Activated CD8-positive, alpha-beta memory T cell treated with anti-CD3 and anti-CD28 coated beads, Interleukin-2, amount 10 ng/mL, durations not matched to agents 7 days and 5 days (primary cell): ENCODE results near the gene CAPN13. TPM values are rescaled to one million over a fixed set of nuclear protein-coding genes. Genes with fewer than 3 reads are reported as not detected.

Experiments
- ATAC-seq: fragments of 150-1000 bp; cut with Tn5 transposase; one replicate; pipeline ENCODE4 v1.10.0; 2021; ENCODE audit warnings: moderate library complexity
- CTCF ChIA-PET: fragments of 350-600 bp; sonication (Branson Sonifier 250); formaldehyde crosslinking; loops from one replicate; lab custom pipeline; 2021; ENCODE audit warnings: antibody characterized with exemption; lab: Charles Lee
- DNase-seq: peaks from one replicate; pipeline ENCODE4 v3.0.0-alpha.2; 2020
- H3K27ac Mint-ChIP-seq: one replicate; pipeline ENCODE4 v1.8.0; 2021; ENCODE audit warnings: mild to moderate bottlenecking, mixed read lengths
- H3K27me3 Mint-ChIP-seq: one replicate; pipeline ENCODE4 v1.8.0; 2021; ENCODE audit warnings: mixed read lengths
- H3K36me3 Mint-ChIP-seq: one replicate; pipeline ENCODE4 v1.8.0; 2021; ENCODE audit warnings: mild to moderate bottlenecking, mixed read lengths
- H3K4me1 Mint-ChIP-seq: one replicate; pipeline ENCODE4 v1.8.0; 2021; ENCODE audit warnings: mixed read lengths
- H3K4me3 Mint-ChIP-seq: one replicate; pipeline ENCODE4 v1.8.0; 2021; ENCODE audit warnings: mild to moderate bottlenecking, moderate library complexity, mixed read lengths
- H3K9me3 Mint-ChIP-seq: one replicate; pipeline ENCODE4 v1.8.0; 2022; ENCODE audit warnings: low read depth, mixed read lengths
- total RNA-seq, 2 experiments: library from RNA; stranded (reverse); gene quantifications; one replicate each; pipeline ENCODE4 v1.2.3, GENCODE V29; 2021

CAPN13 gene
- total RNA-seq, 2 experiments from 2014 or later = not detected

DNA sequence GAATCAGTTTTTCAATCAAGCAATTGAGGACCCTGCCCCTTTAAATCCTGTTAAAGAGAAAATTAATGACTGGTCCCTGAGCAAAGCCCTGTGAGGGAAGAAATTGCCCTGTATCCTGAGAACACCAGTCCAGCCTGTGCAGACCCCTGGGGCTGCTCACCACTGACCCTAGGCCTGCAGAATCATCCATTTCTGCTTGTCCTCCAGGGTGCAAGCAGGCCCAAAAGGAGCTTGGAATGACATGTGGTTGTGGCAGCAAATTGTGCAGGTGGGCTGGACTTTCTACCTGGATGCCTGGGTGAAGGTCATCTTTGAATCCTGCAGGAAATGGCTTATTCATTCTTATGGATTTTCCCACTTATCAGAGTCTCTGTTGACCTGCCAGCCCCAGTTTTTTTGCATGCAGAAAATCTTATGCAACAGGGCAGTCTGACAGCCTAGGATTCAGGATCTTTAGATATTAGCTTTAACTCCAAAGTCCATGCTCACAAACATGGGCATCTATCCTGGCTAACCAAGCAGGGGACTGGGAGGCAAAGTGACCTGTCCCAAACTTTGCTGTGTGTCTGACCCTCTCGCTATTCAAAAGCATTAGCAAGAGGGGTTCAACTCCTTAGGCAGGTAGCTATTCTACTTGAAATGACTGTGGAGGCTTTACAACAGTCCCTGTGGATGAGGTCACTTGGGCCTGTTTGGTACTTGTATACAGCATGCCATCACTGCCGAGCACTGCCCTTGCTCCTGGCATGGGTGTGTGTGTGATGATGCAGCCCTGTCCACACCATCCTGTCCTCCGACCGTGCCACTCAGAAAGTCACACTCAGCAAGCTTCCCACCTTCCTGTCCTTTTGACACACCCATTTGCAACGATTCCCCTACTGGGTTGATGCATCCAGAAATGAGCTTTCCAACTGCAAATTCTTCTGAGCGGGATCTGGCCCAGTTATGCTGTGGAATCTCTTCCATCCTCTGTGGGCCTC is 85.3 kb downstream of the CAPN13 start:
- CTCF ChIA-PET = interaction anchor here (1.1 to 1.4 kb wide), 3 partner anchors 10 to 611 kb away, joined by 3 to 5 read pairs (median 3); no protein-coding TSS in a partner anchor
- ATAC-seq (no peak), DNase-seq (peak; percentile 22)
- Mint-ChIP-seq H3K27me3 (peaks cover 37% of the 10 kb centered on the region), H3K27ac (no peak overlapping the region), H3K36me3 (no peaks in the 10 kb centered on the region), H3K9me3 (no peaks in the 10 kb centered on the region), H3K4me1 (no peaks in the 10 kb centered on the region), H3K4me3 (no peak overlapping the region)

GRCh38 chr2:30721241-30721640 is 86.0 kb downstream of the CAPN13 start:
- DNase-seq (peak; percentile 27), ATAC-seq (no peak)
- H3K4me1 Mint-ChIP-seq = no peaks in the 10 kb centered on the region
- H3K36me3 Mint-ChIP-seq = no peaks in the 10 kb centered on the region
- H3K27ac Mint-ChIP-seq = no peak overlapping the region
- no peaks in the 10 kb centered on the region for H3K9me3 Mint-ChIP-seq
- no peak overlapping the region for H3K4me3 Mint-ChIP-seq
- H3K27me3 Mint-ChIP-seq = peaks cover 38% of the 10 kb centered on the region
- CTCF ChIA-PET = interaction anchor here (1.3 kb wide), 1 partner anchor 9 kb away, joined by 5 read pairs; no protein-coding TSS in a partner anchor

DNA sequence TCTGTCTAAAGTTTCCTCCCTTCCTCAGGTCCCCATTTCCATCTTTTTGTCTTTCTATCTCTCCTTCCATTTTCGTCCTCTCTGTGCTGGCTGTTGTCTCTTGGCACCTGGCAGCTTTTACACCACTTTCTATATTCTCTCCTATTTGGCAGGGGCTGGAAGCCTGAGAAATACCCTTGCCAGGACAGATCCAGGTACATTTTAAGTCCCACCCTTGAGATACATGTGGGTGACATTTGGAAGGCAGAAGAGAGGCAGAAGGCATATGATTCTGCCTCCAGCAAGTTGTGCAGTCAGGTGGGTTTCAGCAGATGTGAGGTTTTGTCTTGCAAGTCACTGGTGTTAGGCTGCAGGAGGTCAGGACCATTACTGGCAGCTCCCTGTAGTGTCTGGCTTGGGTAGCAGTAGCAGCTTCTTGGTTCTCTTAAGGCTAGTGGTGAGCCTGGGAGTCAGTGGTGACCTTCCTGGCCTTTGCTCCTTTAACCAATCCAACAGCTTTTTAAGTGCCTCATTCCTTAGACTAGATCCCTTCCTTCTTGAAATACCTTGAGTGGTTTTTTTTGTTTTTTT is 90.1 kb downstream of the CAPN13 start:
- Mint-ChIP-seq H3K9me3 (no peaks in the 10 kb centered on the region), H3K4me3 (no peak overlapping the region), H3K4me1 (peaks cover 14% of the 10 kb centered on the region), H3K27me3 (peaks cover 15% of the 10 kb centered on the region), H3K36me3 (no peaks in the 10 kb centered on the region), H3K27ac (no peak overlapping the region)
- DNase-seq = peak; percentile 39
- CTCF ChIA-PET = interaction anchor here (0.6 to 0.9 kb wide), 2 partner anchors 171 to 552 kb away, joined by 3 to 5 read pairs; no protein-coding TSS in a partner anchor
- no peak for ATAC-seq

- no peak overlapping the region for H3K27ac Mint-ChIP-seq
- H3K27me3 Mint-ChIP-seq = peaks cover 15% of the 10 kb centered on the region
Observed at GRCh38 chr2:30716123-30716900, 90.9 kb downstream of the CAPN13 start.

DNA sequence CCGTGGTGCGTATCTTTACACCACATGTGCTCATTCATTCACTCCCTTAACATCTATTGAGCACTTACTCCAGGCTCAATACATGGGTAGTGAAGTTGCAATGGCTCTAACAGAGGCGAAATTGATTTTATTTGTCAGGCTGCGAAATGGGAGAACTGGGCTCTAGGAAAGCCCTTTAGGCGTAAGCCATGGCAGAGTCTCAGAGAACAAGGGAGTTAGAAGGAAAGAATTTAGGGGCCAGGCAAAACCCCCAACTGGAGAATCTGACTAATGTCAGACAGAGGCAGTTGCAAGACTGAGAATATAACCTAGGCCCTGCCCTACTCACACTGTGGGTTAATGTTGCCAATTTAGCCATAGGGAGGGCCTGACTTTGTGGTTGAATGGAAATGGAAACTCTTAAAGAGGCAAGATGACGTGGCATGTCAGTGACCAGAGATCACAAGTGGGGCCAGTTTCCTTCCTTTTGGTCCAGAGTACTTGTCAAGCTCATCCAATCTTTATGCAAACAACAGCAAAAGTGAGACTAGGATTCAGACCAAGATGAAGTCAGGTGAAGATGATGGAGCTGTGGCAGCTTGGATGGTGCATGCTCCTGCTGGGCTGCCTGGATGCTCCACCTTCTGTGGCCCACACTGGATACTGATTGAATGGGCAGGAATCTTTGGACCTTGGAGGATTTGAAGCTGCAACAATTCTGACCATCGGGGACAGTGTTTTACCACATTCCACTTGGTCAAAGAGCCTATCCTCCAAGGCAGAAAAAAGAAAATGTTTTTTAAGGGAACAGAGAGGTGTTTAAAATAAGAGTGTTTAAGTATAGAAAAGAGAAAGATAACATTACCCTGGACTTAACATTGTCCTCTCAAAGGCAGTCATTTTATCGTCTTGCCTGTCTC is 92.2 kb downstream of the CAPN13 start:
- no peak overlapping the region for H3K27ac Mint-ChIP-seq

More at GRCh38 chr2:30716123-30716900, 90.9 kb downstream of the CAPN13 start:
- Mint-ChIP-seq H3K4me3 (no peak overlapping the region), H3K36me3 (no peaks in the 10 kb centered on the region), H3K4me1 (peaks cover 14% of the 10 kb centered on the region), H3K9me3 (no peaks in the 10 kb centered on the region)
- CTCF ChIA-PET = interaction anchor here (2.8 to 15.0 kb wide), 3 partner anchors 146 to 617 kb away, joined by 14 to 397 read pairs (median 49); no protein-coding TSS in a partner anchor
- DNase-seq (peak; percentile 35), ATAC-seq (no peak)

GRCh38 chr2:30713698-30714097 is 93.5 kb downstream of the CAPN13 start:
- no peak for ATAC-seq
- CTCF ChIA-PET = interaction anchor here (0.6 to 15.0 kb wide), 18 partner anchors 11 to 1396 kb away, joined by 3 to 397 read pairs (median 6); no protein-coding TSS in a partner anchor
- peaks cover 14% of the 10 kb centered on the region for H3K4me1 Mint-ChIP-seq
- no peaks in the 10 kb centered on the region for H3K36me3 Mint-ChIP-seq
- peak overlapping the region; percentile 52 for H3K27ac Mint-ChIP-seq
- DNase-seq = peak; percentile 40
- peaks cover 7% of the 10 kb centered on the region for H3K27me3 Mint-ChIP-seq
- H3K4me3 Mint-ChIP-seq = no peak overlapping the region
- H3K9me3 Mint-ChIP-seq = no peaks in the 10 kb centered on the region

More for the DNA sequence above, 92.2 kb downstream of the CAPN13 start:
- Mint-ChIP-seq H3K36me3 (no peaks in the 10 kb centered on the region), H3K4me3 (no peak overlapping the region), H3K27me3 (peaks cover 15% of the 10 kb centered on the region), H3K9me3 (no peaks in the 10 kb centered on the region), H3K4me1 (peaks cover 14% of the 10 kb centered on the region)
- DNase-seq (peak; percentile 46), ATAC-seq (peak; percentile 10)
- CTCF ChIA-PET = interaction anchor here (0.6 to 15.0 kb wide), 10 partner anchors 12 to 1411 kb away, joined by 3 to 397 read pairs (median 6); partner anchors contain the start of gene GALNT14

- Mint-ChIP-seq H3K36me3 (no peaks in the 10 kb centered on the region), H3K27me3 (peaks cover 7% of the 10 kb centered on the region), H3K9me3 (no peaks in the 10 kb centered on the region), H3K4me3 (no peak overlapping the region), H3K4me1 (peaks cover 14% of the 10 kb centered on the region), H3K27ac (no peak overlapping the region)
- ATAC-seq (peak; percentile 79), DNase-seq (peak; percentile 94)
- CTCF ChIA-PET = interaction anchor here (0.6 to 15.0 kb wide), 102 partner anchors 9 to 1100 kb away, joined by 3 to 397 read pairs (median 4); partner anchors contain the start of genes EHD3, LBH, LCLAT1 and XDH
Observed at GRCh38 chr2:30711646-30712085, 95.6 kb downstream of the CAPN13 start.

DNA sequence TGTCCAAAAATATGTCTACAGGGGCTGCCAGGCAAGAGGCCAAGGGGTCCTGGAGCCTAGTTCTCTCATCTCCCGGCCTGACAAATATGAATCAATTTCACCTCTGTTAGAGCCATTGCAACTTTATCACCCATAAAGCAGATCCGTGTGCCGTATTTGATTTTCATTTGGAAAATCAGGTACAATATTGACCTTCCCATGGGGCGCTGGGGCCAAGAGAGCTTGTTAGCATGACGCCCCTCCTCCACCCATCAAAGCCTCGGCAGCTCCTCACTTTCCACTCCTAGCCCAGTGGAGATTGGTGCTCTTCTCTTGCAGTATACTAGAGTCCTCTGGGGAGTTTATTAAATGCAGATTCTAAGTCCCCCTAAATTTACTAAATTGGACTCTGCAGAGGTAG is 96.8 kb downstream of the CAPN13 start:
- H3K9me3 Mint-ChIP-seq = no peaks in the 10 kb centered on the region
- no peak overlapping the region for H3K27ac Mint-ChIP-seq
- no peak overlapping the region for H3K4me3 Mint-ChIP-seq
- CTCF ChIA-PET = interaction anchor here (0.8 to 15.0 kb wide), 19 partner anchors 16 to 623 kb away, joined by 3 to 397 read pairs (median 7); no protein-coding TSS in a partner anchor
- DNase-seq (peak; percentile 33), ATAC-seq (no peak)
- H3K27me3 Mint-ChIP-seq = peaks cover 4% of the 10 kb centered on the region
- peaks cover 14% of the 10 kb centered on the region for H3K4me1 Mint-ChIP-seq
- no peaks in the 10 kb centered on the region for H3K36me3 Mint-ChIP-seq

GRCh38 chr2:30710016-30710415 is 97.2 kb downstream of the CAPN13 start:
- CTCF ChIA-PET = interaction anchor here (0.8 to 15.0 kb wide), 13 partner anchors 14 to 623 kb away, joined by 3 to 397 read pairs (median 6); no protein-coding TSS in a partner anchor
- Mint-ChIP-seq H3K36me3 (no peaks in the 10 kb centered on the region), H3K27me3 (peaks cover 4% of the 10 kb centered on the region), H3K9me3 (no peaks in the 10 kb centered on the region), H3K27ac (no peak overlapping the region), H3K4me3 (no peak overlapping the region), H3K4me1 (peaks cover 11% of the 10 kb centered on the region)
- DNase-seq (peak; percentile 38), ATAC-seq (no peak)

DNA sequence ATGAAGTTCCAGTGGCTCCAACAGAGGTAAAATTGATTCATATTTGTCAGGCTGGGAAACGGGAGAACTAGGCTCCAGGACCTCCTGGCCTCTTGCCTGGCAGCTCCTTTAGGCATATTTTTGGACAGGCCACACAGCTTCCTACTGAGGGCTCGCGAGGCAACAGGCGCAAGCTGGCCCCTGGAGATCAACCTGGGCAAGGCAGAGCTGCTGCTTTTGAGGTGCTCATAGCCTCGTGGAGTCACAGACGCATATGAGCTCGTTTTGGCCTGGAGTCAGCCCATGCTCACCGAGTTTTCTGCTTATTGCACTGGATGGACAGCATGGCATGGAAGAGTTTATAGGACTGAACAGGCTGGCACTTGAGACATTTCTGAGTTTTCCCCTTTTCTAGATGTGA is 97.7 kb downstream of the CAPN13 start:
- H3K27ac Mint-ChIP-seq = no peak overlapping the region
- no peak overlapping the region for H3K4me3 Mint-ChIP-seq
- CTCF ChIA-PET = interaction anchor here (0.7 to 15.0 kb wide), 11 partner anchors 13 to 624 kb away, joined by 3 to 397 read pairs (median 4); no protein-coding TSS in a partner anchor
- H3K36me3 Mint-ChIP-seq = no peaks in the 10 kb centered on the region
- ATAC-seq (no peak), DNase-seq (peak; percentile 39)
- H3K9me3 Mint-ChIP-seq = no peaks in the 10 kb centered on the region
- no peaks in the 10 kb centered on the region for H3K27me3 Mint-ChIP-seq
- H3K4me1 Mint-ChIP-seq = peaks cover 6% of the 10 kb centered on the region

- no peaks in the 10 kb centered on the region for H3K36me3 Mint-ChIP-seq
- peaks cover under 1% of the 10 kb centered on the region for H3K4me1 Mint-ChIP-seq
- H3K27ac Mint-ChIP-seq = no peak overlapping the region
- no peak overlapping the region for H3K4me3 Mint-ChIP-seq
- no peak for ATAC-seq
- no peaks in the 10 kb centered on the region for H3K9me3 Mint-ChIP-seq
- peak; percentile 39 for DNase-seq
- H3K27me3 Mint-ChIP-seq = no peaks in the 10 kb centered on the region
- CTCF ChIA-PET = interaction anchor here (0.7 to 15.0 kb wide), 8 partner anchors 12 to 625 kb away, joined by 3 to 397 read pairs (median 4); no protein-coding TSS in a partner anchor
Observed at GRCh38 chr2:30708491-30709290, 98.6 kb downstream of the CAPN13 start.
